ENCODE data around the gene OGDH.

OGDH gene

GRCh38 chr7:44638611-44639557, 32.5 kb downstream of the OGDH start:
- DNase-seq, result peak; percentile 88

- DNase-seq, result no peak
Measured at GRCh38 chr7:44639671-44640321, 33.4 kb downstream of the OGDH start.

- no peak for DNase-seq
Measured at GRCh38 chr7:44643206-44643605, 36.8 kb downstream of the OGDH start.

- no peak for DNase-seq
Measured at GRCh38 chr7:44645254-44645653, 38.8 kb downstream of the OGDH start.

GRCh38 chr7:44645696-44646095, 39.3 kb downstream of the OGDH start:
- DNase-seq, result no peak

GRCh38 chr7:44646176-44646920, 39.9 kb downstream of the OGDH start:
- DNase-seq, result no peak

GRCh38 chr7:44646921-44647636, 40.7 kb downstream of the OGDH start:
- DNase-seq, result no peak

GRCh38 chr7:44647981-44648714, 41.7 kb downstream of the OGDH start:
- no peak for DNase-seq

- DNase-seq, result no peak
Measured at GRCh38 chr7:44650242-44650641, 43.8 kb downstream of the OGDH start.

- DNase-seq, result no peak
Measured at GRCh38 chr7:44650772-44651171, 44.3 kb downstream of the OGDH start.

GRCh38 chr7:44652535-44652934, 46.1 kb downstream of the OGDH start:
- DNase-seq, result no peak

- DNase-seq, result no peak
Measured at GRCh38 chr7:44654255-44654796, 47.9 kb downstream of the OGDH start.

GRCh38 chr7:44655341-44655740, 48.9 kb downstream of the OGDH start:
- DNase-seq, result no peak

GRCh38 chr7:44658979-44659378, 52.6 kb downstream of the OGDH start:
- no peak for DNase-seq

- DNase-seq, result no peak
Measured at GRCh38 chr7:44661233-44661632, 54.8 kb downstream of the OGDH start.

GRCh38 chr7:44664780-44665461, 58.5 kb downstream of the OGDH start:
- no peak for DNase-seq

GRCh38 chr7:44665531-44666213, 59.2 kb downstream of the OGDH start:
- no peak for DNase-seq

- DNase-seq, result no peak
Measured at GRCh38 chr7:44666566-44666965, 60.1 kb downstream of the OGDH start.

- DNase-seq, result no peak
Measured at GRCh38 chr7:44667190-44667589, 60.8 kb downstream of the OGDH start.

GRCh38 chr7:44671069-44671468, 64.6 kb downstream of the OGDH start:
- no peak for DNase-seq

GRCh38 chr7:44673324-44673723, 66.9 kb downstream of the OGDH start:
- DNase-seq, result no peak
